H7 (cell line): ENCODE data around the gene SLC36A3. TPM values are rescaled to one million over a fixed set of nuclear protein-coding genes. Genes with fewer than 3 reads are reported as not detected.

Experiments used
- DNase-seq: peaks from one replicate; pipeline ENCODE4 v3.0.0; 2012
- H3K27me3 ChIP-seq: 2 replicates; pipeline ENCODE4 v1.6.0; 2011; ENCODE audit warnings: mild to moderate bottlenecking, low read length; ENCODE audit not compliant: control insufficient read depth, insufficient read depth
- H3K36me3 ChIP-seq: replicated peaks from 2 replicates; pipeline ENCODE4 v1.5.1; 2011; ENCODE audit warnings: low read length; ENCODE audit not compliant: control insufficient read depth, insufficient read depth
- H3K4me3 ChIP-seq: 2 replicates; pipeline ENCODE4 v1.5.1; 2011; ENCODE audit warnings: low read depth, mild to moderate bottlenecking, control low read depth, low read length, moderate library complexity; ENCODE audit not compliant: insufficient read depth
- total RNA-seq: library from RNA; depleted of rRNA; stranded (reverse); fragments of >200 nt; shearing (Covaris generic); gene quantifications from 2 replicates; pipeline ENCODE4 v1.2.3, GENCODE V29; 2014; rRNA removed

SLC36A3 gene
- total RNA-seq, 1 experiment from 2014 or later, result not detected

- Histone ChIP-seq H3K36me3 (no peaks in the 10 kb centered on the region), H3K27me3 (no peaks in the 10 kb centered on the region; the same call in 1 of the 2 replicates), H3K4me3 (no peak overlapping the region)
- no peak for DNase-seq
Measured at GRCh38 chr5:151230048-151230680, 73.4 kb downstream of the SLC36A3 start.

- no peaks in the 10 kb centered on the region for H3K36me3 ChIP-seq
- DNase-seq, result no peak
- no peaks in the 10 kb centered on the region; the same call in 1 of the 2 replicates for H3K27me3 ChIP-seq
- no peak overlapping the region for H3K4me3 ChIP-seq
Measured at GRCh38 chr5:151228986-151229385, 74.6 kb downstream of the SLC36A3 start.

GRCh38 chr5:151227918-151228447 is 75.6 kb downstream of the SLC36A3 start:
- no peak overlapping the region for H3K4me3 ChIP-seq
- DNase-seq, result no peak
- H3K36me3 ChIP-seq, result no peaks in the 10 kb centered on the region
- H3K27me3 ChIP-seq, result peaks cover 5% of the 10 kb centered on the region

Other genes with a start within 250 kb of the SLC36A3 start
- 27.3 and 38.6 TPM in 2 replicates for gene TNIP1, start 222.7 kb downstream of the SLC36A3 start, total RNA-seq
- gene ANXA6, start 146.0 kb downstream of the SLC36A3 start, total RNA-seq, result 179 and 212 TPM in 2 replicates
- gene CCDC69, start 79.7 kb downstream of the SLC36A3 start, total RNA-seq, result 5.6 and 8.7 TPM in 2 replicates
- gene GM2A, start 50.6 kb downstream of the SLC36A3 start, total RNA-seq, result 29.4 and 30.7 TPM in 2 replicates
- gene SLC36A2, start 43.8 kb upstream of the SLC36A3 start, total RNA-seq, result not detected in 2 replicates
- gene SLC36A1, start 143.8 kb upstream of the SLC36A3 start, total RNA-seq, result 6.7 and 7.1 TPM in 2 replicates